Endodermal cell (in vitro differentiated cells): ENCODE measurements around the gene SMS. TPM values are rescaled to one million over a fixed set of nuclear protein-coding genes. Genes with fewer than 3 reads are reported as not detected.
A peak's percentile ranks its signal among the peaks of the same experiment; 100 is the strongest.

Experiments used
- DNase-seq: peaks from one replicate; pipeline ENCODE4 v3.0.0-alpha.2; 2017
- H3K27ac ChIP-seq: 2 replicates; pipeline ENCODE4 v1.5.1; 2013; ENCODE audit warnings: mild to moderate bottlenecking, low read depth, low read length, moderate library complexity
- H3K27me3 ChIP-seq: 2 replicates; pipeline ENCODE4 v1.6.1; 2013; ENCODE audit warnings: mild to moderate bottlenecking, low read length, moderate library complexity; ENCODE audit not compliant: insufficient read depth, control insufficient read depth, poor library complexity, severe bottlenecking
- H3K36me3 ChIP-seq: 2 replicates; pipeline ENCODE4 v1.7.0; 2013; ENCODE audit warnings: mild to moderate bottlenecking, low read length, moderate library complexity; ENCODE audit not compliant: control insufficient read depth, insufficient read depth
- H3K4me1 ChIP-seq: one replicate; pipeline ENCODE4 v1.7.0; 2013; ENCODE audit warnings: low read length; ENCODE audit not compliant: control insufficient read depth, insufficient read depth
- H3K4me3 ChIP-seq: 2 replicates; pipeline ENCODE4 v1.5.1; 2013; ENCODE audit warnings: mild to moderate bottlenecking, low read length, moderate library complexity
- H3K9ac ChIP-seq: 2 replicates; pipeline ENCODE4 v1.6.1; 2013; ENCODE audit warnings: mild to moderate bottlenecking, low read length, moderate library complexity; ENCODE audit not compliant: poor library complexity, severe bottlenecking; ENCODE audit errors: extremely low read depth
- H3K9me3 ChIP-seq: 2 replicates; pipeline ENCODE4 v1.6.1; 2013; ENCODE audit warnings: mild to moderate bottlenecking, low read length, moderate library complexity; ENCODE audit not compliant: control insufficient read depth
- H3K27ac Mint-ChIP-seq: 2 replicates; pipeline ENCODE4 v1.8.0; 2020; ENCODE audit warnings: mixed read lengths
- H3K27me3 Mint-ChIP-seq: 2 replicates; pipeline ENCODE4 v1.8.0; 2021; ENCODE audit warnings: mild to moderate bottlenecking, mixed read lengths; ENCODE audit not compliant: insufficient read depth
- H3K36me3 Mint-ChIP-seq: 2 replicates; pipeline ENCODE4 v1.8.0; 2020; ENCODE audit warnings: low read depth, mixed read lengths
- H3K4me1 Mint-ChIP-seq: 2 replicates; pipeline ENCODE4 v1.8.0; 2020; ENCODE audit warnings: mixed read lengths
- H3K4me3 Mint-ChIP-seq: 2 replicates; pipeline ENCODE4 v1.8.0; 2020; ENCODE audit warnings: mild to moderate bottlenecking, moderate library complexity, mixed read lengths
- H3K9me3 Mint-ChIP-seq: 2 replicates; pipeline ENCODE4 v1.8.0; 2020; ENCODE audit warnings: mild to moderate bottlenecking, mixed read lengths
- CTCF ChIP-seq: fragments of 200-600 bp; sonication (generic); conservative IDR thresholded peaks from 2 replicates; pipeline ENCODE4 v1.5.0; 2021; ENCODE audit warnings: antibody characterized with exemption, mild to moderate bottlenecking
- WGBS, 2 experiments: methylation state at CpG; one replicate each; pipeline versions ENCODE4 v1.1.5 to v1.1.7; 2013; ENCODE audit warnings: missing lambda C conversion rate in 2 of 2, mixed read lengths in 1 of 2; ENCODE audit not compliant: insufficient coverage in 1 of 2, insufficient read length in 1 of 2; 5-methylcytosine and 5-hydroxymethylcytosine counted together
- total RNA-seq, 2 donors: library from RNA; stranded (reverse); fragmentation: NEBNext Ultra II Directional in 1 of 2; extraction: Animal tissue kit (Norgen Biotek cat#: 25700) in 1 of 2; gene quantifications; 2 replicates in 1 of 2; 3 replicates in 1 of 2; pipeline ENCODE4 v1.2.1, GENCODE V29; 2021

The SMS gene
- total RNA-seq, 2 donors from 2014 or later, result 163 to 312 TPM

DNA sequence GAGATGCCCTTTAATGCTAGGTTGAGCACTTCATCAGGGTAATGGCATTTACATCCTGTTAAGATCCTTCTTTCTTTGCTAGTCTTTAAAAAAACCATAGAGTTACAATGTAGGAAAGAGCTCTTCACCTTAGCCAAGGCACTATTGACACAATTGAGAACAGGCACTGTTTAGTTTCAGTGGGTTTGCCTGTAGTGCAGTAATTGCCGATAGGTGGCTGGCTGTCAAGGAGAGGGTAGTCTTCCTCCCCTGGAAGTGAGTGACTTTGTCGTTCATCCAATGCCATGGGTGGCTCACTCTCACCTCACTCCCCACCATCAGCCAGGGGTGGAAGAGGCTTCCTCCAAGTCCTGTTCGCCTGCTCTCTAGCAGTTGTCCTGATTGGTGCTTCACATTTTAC is 34.7 kb downstream of the SMS start:
- no peaks in the 10 kb centered on the region for H3K4me1 ChIP-seq
- H3K9ac ChIP-seq, result no peak overlapping the region
- no peak overlapping the region for H3K4me3 Mint-ChIP-seq
- H3K9me3 Mint-ChIP-seq, result peaks cover 2% of the 10 kb centered on the region
- no peaks in the 10 kb centered on the region for H3K27me3 ChIP-seq
- no peak for TF ChIP-seq CTCF
- no peak overlapping the region for H3K27ac Mint-ChIP-seq
- WGBS, 2 experiments, result 100% methylated on average over 2 of the region's 3 CpGs; no CpG with 5 or more reads in 1 of the 2 experiments
- no peak overlapping the region for H3K4me3 ChIP-seq
- H3K27me3 Mint-ChIP-seq, result no peaks in the 10 kb centered on the region
- DNase-seq, result no peak
- peaks cover 88% of the 10 kb centered on the region for H3K36me3 Mint-ChIP-seq
- peaks cover 16% of the 10 kb centered on the region for H3K4me1 Mint-ChIP-seq
- H3K27ac ChIP-seq, result no peak overlapping the region
- peaks cover 40% of the 10 kb centered on the region for H3K36me3 ChIP-seq
- no peaks in the 10 kb centered on the region for H3K9me3 ChIP-seq

GRCh38 chrX:21975812-21976211 is 35.3 kb downstream of the SMS start:
- no peaks in the 10 kb centered on the region for H3K27me3 ChIP-seq
- no peak overlapping the region for H3K4me3 ChIP-seq
- no peak overlapping the region for H3K9ac ChIP-seq
- H3K27ac Mint-ChIP-seq, result no peak overlapping the region
- peak; percentile 62 for TF ChIP-seq CTCF
- peaks cover 2% of the 10 kb centered on the region for H3K9me3 Mint-ChIP-seq
- no peak overlapping the region for H3K27ac ChIP-seq
- 93 to 100% methylated on average over 2 to 6 of the region's 6 CpGs for WGBS, 2 experiments
- H3K4me3 Mint-ChIP-seq, result no peak overlapping the region
- peaks cover 16% of the 10 kb centered on the region for H3K4me1 Mint-ChIP-seq
- DNase-seq, result no peak
- peaks cover 40% of the 10 kb centered on the region for H3K36me3 ChIP-seq
- no peaks in the 10 kb centered on the region for H3K27me3 Mint-ChIP-seq
- no peaks in the 10 kb centered on the region for H3K4me1 ChIP-seq
- H3K9me3 ChIP-seq, result no peaks in the 10 kb centered on the region
- peaks cover 88% of the 10 kb centered on the region for H3K36me3 Mint-ChIP-seq

GRCh38 chrX:21978346-21978745 is 37.8 kb downstream of the SMS start:
- H3K27me3 ChIP-seq, result no peaks in the 10 kb centered on the region
- no peak overlapping the region for H3K9ac ChIP-seq
- H3K36me3 ChIP-seq, result peaks cover 42% of the 10 kb centered on the region
- H3K27ac ChIP-seq, result no peak overlapping the region
- TF ChIP-seq CTCF, result no peak
- no peak overlapping the region for H3K27ac Mint-ChIP-seq
- no peak for DNase-seq
- no peaks in the 10 kb centered on the region for H3K4me1 ChIP-seq
- no peaks in the 10 kb centered on the region for H3K27me3 Mint-ChIP-seq
- H3K9me3 ChIP-seq, result no peaks in the 10 kb centered on the region
- H3K9me3 Mint-ChIP-seq, result peaks cover 2% of the 10 kb centered on the region
- H3K4me3 Mint-ChIP-seq, result no peak overlapping the region
- H3K4me3 ChIP-seq, result no peak overlapping the region
- peaks cover 13% of the 10 kb centered on the region for H3K4me1 Mint-ChIP-seq
- peaks cover 85% of the 10 kb centered on the region for H3K36me3 Mint-ChIP-seq
- WGBS, 2 experiments, result 95% methylated on average over 5 of the region's 5 CpGs; no CpG with 5 or more reads in 1 of the 2 experiments
